Measurements from ENCODE around the gene AMZ2.
"Not testable (repeated sequence)": the region's sequence is repeated elsewhere in the genome, so short reads cannot be mapped to it uniquely, and the experiment has no call there.

- TF ChIP-seq, protein P1, sequence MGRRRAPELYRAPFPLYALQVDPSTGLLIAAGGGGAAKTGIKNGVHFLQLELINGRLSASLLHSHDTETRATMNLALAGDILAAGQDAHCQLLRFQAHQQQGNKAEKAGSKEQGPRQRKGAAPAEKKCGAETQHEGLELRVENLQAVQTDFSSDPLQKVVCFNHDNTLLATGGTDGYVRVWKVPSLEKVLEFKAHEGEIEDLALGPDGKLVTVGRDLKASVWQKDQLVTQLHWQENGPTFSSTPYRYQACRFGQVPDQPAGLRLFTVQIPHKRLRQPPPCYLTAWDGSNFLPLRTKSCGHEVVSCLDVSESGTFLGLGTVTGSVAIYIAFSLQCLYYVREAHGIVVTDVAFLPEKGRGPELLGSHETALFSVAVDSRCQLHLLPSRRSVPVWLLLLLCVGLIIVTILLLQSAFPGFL (CRISPR knock-in tag; IDR thresholded peaks at IDR 0.05; ENCODE audit: borderline replicate concordance) = not testable (repeated sequence)
- TF ChIP-seq ZNF317 (CRISPR knock-in tag; IDR thresholded peaks at IDR 0.05; ENCODE audit: borderline replicate concordance, low read depth); NFATC4 (CRISPR knock-in tag; IDR thresholded peaks at IDR 0.05); CTCF (IDR thresholded peaks at IDR 0.05); ATF2 (CRISPR knock-in tag; IDR thresholded peaks at IDR 0.05; ENCODE audit: borderline replicate concordance, low read depth); NR3C1 (CRISPR knock-in tag; conservative IDR thresholded peaks at IDR 0.05; ENCODE audit: low read depth); FOXJ3 (CRISPR knock-in tag; IDR thresholded peaks at IDR 0.05; ENCODE audit: borderline replicate concordance): not testable (repeated sequence)
- TF ChIP-seq, protein P2, sequence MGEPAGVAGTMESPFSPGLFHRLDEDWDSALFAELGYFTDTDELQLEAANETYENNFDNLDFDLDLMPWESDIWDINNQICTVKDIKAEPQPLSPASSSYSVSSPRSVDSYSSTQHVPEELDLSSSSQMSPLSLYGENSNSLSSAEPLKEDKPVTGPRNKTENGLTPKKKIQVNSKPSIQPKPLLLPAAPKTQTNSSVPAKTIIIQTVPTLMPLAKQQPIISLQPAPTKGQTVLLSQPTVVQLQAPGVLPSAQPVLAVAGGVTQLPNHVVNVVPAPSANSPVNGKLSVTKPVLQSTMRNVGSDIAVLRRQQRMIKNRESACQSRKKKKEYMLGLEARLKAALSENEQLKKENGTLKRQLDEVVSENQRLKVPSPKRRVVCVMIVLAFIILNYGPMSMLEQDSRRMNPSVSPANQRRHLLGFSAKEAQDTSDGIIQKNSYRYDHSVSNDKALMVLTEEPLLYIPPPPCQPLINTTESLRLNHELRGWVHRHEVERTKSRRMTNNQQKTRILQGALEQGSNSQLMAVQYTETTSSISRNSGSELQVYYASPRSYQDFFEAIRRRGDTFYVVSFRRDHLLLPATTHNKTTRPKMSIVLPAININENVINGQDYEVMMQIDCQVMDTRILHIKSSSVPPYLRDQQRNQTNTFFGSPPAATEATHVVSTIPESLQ (CRISPR knock-in tag; IDR thresholded peaks at IDR 0.05) = not testable (repeated sequence)
Measured at GRCh38 chr17:68215453-68215852, 32.4 kb upstream of the AMZ2 start.

Measured in WTC11 (cell line).